ENCODE measurements around the gene PHLDB2.

- no peak for TF ChIP-seq POLR2A (IDR thresholded peaks at IDR 0.05)
- no peak for TF ChIP-seq CTCF (IDR thresholded peaks at IDR 0.05)
Observed at GRCh38 chr3:111856501-111856900, 2.6 kb upstream of the PHLDB2 start.

Data from lower leg skin (tissue), 3 donors.